GM18502 (cell line): Measurements from ENCODE around the gene SPTBN1.

ENCODE experiments used
- ATAC-seq: cut with Tn5 transposase; IDR thresholded peaks from one replicate; pipeline ENCODE4 v1.9.1; 2021; ENCODE audit warnings: mild to moderate bottlenecking; ENCODE audit not compliant: unreplicated experiment, poor library complexity

SPTBN1 gene

DNA sequence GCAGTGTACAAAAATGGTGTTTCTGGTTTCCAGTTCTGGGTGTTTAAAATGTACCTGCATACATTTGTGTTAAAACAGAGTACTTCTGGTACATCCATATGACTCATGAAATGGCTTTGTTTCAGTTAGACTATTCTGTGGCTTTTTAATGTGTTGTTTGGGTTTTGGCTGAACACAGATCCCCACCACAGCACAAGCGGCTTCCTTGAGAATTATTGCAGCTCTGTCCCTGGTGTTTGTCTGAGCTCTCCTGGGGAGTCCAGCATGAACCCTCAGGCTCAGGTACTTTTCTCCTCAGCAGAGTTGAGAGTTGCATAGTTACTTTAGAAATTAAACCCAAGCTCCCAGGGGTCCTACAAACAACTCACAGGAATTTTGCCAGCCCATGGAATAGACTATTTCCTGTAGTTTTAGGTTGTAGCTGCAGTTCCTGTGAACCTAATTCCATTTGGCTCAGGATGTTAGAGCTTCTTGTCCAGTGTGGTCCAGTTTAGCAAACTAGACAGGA, 202.5 kb downstream of the SPTBN1 start:
- no peak for ATAC-seq

DNA sequence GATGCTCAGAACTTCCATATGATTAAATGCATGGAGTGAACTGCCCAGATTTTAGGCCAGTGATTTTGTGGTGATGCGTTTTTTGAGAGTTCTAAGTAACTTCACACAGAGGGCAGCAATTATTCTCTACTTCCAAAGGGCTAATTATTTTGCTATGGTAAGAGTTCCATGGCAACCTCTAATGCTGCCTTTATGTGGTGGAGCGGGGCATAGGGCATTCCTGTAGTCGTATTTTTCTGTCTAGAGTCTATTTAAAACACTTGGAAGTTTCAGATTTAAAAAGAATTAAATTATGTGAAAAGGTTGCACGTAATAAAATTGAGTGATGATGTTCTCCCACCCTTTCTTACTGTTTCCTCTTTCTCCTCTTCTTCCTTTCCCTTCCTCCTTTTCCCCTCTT, 203.4 kb downstream of the SPTBN1 start:
- ATAC-seq, result no peak

DNA sequence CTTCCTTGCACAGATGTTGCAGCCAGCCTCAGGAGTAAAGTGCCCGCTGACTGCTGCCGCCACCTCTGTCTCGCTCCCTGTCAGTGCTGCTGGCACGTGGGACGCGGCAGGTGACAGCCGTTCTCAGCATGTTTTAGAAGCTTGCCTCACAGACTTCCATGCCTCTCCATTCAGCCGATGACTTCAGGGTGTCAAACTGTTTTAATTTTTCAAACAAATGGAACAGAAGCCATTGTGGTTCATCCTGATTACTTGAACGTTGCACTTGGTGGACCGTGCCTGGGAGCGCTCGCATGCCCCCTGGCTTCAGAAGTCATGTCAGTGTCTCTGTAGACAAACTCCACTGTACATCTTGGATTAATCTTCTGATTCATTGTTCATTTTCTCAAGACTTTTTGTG, 204.6 kb downstream of the SPTBN1 start:
- ATAC-seq, result no peak

DNA sequence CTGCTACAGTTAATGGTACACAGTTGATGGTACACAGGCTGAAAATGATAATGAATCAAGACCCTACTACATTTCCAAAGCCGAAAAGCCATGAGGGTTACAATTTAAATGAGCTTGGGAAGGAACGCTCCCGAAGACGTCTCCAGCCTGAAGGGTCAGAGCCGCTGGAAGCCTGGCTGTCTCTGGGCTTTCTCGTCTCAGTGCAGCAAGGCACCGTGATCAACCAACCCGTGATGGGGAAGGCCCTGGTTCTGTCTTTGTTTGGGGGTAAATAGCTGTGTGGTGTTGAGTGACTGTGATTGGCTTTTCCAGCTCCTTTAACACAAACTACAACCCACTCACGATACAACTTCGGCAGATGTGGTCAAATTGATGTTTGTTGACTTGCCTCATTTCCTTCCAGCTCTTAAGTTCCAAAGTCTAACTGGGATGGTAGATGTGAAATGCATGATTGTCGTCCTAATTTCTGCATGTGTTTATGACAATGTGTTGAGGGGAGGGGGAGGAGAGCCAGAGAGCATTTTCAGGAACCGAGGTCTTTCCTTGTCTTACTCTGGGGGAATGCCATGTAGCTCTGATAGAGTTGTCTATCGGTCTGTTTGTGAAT, 207.4 kb downstream of the SPTBN1 start:
- no peak for ATAC-seq

DNA sequence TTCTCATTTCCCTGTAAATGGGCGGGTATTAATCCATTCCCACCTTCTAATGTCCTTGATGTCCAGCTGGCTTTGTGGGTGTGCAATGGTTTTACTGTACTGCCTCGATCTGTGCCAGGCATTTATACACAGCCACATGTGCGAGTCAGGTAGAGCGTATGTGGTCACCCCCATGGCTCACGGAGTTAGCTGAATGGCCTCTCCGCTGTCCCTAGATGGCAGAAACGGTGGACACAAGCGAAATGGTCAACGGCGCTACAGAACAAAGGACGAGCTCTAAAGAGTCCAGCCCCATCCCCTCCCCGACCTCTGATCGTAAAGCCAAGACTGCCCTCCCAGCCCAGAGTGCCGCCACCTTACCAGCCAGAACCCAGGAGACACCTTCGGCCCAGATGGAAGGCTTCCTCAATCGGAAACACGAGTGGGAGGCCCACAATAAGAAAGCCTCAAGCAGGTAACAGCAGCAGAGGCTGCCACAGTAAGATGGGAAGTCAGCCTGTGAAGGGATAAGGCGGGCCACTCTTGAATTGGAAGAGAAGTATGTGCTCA, 208.2 kb downstream of the SPTBN1 start:
- no peak for ATAC-seq

DNA sequence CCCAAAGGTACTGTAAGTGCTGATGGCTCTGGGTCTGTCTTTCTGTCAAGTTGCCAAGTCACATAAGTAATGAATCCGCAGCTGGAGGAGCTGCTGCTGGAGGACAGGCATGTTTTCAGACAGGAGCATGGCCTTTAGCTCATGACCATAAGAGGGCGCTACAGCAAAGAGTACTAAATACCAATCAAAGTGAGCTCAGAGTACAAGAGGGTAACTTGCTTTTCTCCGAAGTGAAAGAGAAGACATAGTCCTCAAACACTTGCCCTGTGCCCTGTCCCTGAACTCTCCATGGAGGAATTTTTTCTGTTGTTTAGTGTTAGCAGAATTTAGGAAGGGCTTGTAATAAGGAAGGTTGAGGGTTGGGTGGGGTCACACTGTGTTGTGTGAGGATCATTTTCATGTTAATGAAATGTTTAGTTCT, 209.3 kb downstream of the SPTBN1 start:
- no peak for ATAC-seq

DNA sequence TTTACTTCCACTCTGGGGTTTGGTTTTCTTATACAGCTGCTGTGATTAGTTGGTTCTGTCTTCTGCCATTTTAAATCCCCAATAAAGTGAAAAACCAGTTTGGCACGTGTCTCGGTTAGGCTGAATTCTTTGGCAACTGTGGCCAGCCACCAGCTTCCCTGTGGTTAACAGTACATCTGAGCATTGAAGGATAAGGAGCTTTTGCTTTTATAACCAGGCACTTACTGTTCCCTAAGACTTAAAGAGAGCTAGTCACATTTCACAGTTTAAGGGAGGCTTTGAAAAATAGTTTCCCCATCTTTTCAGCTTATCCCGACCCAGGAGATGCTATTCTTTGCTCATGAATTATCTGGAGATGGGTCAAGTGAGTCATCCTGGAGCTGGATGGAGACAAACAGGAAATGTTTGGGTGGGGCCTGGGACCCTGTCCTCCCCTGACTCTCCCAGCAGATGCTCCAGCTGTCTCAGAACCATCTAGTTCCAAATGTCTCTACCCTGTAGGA, 210.1 kb downstream of the SPTBN1 start:
- ATAC-seq, result no peak

DNA sequence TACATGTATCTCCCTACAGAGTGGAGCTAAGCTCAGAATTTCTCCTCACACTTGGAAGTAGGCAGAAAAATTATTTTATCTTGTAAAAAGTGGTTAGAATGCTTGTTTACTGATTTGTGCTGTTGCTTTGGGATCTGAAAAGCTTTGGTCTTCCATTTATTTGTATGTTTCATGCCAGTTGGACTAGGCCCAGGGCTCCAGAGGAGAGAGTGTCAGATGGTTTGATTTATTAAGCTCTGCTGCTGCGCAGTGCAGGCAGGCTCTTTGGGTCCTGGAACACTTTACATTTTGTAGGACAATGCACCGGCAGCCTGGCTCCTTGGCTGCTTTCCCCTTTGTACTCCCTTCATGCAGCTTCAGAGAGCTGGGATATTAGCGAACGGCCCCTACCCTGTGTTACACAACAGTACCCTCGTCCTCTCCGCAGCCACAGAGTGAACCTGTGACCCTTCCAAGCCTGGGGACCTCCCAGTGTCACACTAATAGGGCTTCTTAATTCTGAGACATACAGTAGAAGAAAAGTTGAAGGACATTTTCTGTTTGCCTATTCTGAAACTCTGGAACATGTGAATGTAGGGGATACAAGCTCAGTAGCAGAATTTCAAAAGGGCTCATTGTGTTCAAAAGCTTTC, 210.6 kb downstream of the SPTBN1 start:
- no peak for ATAC-seq

DNA sequence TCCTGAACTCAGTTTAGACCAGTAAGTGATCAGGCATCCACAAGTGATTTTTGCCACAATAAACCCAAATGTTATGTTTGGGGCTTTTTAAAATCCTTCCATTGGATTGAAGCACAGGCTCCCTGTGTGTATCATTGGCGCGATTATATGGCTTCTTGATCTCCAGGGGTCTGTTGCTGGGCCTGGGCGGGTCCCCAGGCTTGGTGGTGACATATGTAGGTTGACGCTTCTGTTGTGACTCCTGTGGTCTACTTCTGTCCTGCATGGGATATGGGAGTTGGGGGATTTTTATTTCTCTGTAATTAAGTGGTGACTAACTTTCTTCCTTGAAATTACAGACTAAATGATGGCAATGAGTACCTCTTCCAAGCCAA, 211.1 kb downstream of the SPTBN1 start:
- ATAC-seq, result no peak

DNA sequence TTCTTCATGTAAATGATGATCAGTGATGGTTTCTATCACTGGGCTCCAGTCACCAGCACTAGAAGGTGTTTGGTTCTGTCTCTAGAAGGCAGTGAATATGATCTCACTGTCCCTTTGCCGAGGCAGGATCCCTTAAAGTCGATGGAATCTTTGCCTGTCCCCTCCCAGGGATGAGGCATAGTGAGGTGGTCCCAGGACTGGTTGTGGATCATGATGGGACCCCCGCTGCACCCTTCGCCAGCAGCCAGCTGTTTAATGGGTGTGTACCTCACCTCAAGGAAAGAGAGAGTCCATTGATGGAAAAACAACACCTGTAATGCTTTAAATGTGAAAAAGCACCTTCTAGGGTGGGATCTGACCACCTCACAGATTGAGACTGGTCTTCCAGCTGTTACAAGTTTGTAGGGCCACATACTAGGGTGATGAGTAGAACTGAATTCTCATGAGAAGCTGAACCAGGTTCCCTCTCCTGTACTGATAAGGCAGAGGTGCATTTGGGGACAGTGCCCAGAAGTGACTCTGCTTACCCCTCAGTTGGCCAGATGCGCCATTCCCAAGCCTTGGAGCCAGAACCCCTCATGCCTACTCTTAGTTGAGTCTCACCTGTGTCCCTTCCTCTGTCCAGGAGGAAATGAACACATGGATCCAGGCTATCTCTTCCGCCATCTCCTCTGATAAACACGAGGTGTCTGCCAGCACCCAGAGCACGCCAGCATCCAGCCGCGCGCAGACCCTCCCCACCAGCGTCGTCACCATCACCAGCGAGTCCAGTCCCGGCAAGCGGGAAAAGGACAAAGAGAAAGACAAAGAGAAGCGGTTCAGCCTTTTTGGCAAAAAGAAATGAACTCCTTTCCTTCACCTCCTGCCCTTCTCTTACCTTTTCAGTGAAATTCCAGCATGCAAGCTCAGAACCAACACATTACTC, 211.9 kb downstream of the SPTBN1 start:
- ATAC-seq, result no peak

DNA sequence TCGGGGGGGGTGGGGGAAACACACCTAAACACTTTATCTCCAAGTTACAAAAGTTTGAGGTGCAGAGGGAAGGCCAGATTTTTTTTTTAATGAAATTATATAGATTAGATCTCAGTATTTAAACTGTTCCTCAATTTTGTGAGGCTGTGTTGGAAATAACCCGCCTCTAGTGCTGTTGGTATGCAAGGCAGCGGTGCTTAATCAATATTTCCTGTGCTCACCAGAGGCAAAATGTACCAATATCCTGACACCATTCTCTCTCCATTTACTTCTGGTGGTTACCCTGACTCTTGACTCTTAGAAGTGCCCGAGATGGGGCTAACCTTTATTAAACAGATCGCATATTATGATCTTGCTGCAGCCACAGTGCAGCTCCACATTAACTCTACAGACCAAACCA, 212.6 kb downstream of the SPTBN1 start:
- ATAC-seq, result no peak

DNA sequence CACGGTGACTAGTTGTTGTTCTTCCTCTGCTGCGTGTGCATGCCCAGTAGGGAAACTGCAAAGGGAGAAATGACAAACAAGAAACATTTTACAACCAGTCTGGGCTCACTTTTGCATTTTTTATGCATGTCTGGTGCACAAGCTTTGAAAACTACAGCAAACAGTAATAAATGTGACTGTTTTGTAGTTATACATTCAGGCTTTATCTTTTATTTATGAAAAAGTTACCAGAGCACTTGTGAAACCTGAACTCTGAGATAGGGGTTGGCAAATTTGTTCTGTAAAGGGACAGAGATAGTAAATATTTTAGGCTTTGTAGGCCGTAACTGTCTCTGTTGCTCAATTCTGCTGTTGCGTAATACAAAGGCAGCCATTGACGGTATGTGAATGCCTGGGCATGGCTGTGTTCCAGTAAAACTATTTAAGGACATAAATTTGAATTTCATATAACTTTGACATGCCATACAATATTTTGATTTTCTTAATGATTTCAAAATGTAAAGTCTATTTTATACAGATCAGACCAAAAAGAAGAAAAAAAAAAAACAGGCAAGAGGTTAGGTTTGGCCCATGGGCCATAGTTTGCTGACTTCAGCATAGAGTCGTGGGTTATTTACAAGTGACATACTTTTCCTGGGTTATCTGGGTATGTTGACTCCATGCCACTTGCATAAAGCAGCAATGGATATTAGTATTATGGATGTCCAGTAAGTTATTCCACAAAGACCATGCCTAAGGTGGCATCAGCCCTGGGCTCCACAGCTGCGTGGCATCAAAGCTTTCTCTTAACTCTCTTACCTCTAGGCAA, 213.8 kb downstream of the SPTBN1 start:
- no peak for ATAC-seq

DNA sequence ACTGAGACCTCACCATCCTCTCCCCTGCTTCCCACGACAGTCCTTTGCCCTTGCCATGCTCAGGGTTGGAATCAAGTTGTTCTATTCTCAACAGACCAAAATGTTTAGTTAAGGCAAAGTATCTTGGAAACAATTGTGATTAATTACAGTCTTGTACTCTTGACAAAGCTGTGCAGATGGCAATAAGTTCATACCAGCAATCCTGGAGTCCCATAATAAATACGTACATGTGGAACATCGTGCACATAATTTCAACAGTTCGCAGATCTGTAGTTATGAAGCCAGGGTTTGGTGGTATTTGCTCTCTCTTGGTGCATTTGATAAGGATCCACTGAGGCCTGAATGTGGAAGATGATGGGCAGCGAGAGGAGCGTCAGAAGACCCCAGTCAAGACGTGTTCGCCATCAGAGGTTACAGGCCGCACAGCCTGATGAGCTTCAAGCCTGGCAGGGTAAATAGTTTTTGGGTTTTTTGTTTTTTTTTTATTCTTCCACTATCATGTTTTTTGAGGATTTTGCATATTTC, 214.4 kb downstream of the SPTBN1 start:
- no peak for ATAC-seq

DNA sequence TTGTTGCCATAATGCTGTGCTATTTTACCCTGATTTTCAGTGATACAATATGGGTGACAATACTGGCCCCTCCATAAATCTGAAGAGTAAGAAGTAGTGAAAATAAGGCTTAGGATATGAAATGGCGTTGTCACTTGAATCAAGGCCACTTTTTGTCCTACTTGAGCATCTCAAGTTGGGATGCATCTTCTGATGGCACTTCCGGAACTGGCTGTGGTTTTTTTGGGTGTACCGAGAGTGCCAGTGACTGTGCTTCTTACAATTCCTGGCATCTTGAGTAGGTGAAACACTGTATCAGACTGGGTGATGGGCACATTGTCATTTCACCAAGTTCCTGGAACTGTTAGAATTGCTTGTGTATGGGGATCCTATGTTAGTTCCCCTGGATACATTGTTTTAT, 214.9 kb downstream of the SPTBN1 start:
- ATAC-seq, result no peak

DNA sequence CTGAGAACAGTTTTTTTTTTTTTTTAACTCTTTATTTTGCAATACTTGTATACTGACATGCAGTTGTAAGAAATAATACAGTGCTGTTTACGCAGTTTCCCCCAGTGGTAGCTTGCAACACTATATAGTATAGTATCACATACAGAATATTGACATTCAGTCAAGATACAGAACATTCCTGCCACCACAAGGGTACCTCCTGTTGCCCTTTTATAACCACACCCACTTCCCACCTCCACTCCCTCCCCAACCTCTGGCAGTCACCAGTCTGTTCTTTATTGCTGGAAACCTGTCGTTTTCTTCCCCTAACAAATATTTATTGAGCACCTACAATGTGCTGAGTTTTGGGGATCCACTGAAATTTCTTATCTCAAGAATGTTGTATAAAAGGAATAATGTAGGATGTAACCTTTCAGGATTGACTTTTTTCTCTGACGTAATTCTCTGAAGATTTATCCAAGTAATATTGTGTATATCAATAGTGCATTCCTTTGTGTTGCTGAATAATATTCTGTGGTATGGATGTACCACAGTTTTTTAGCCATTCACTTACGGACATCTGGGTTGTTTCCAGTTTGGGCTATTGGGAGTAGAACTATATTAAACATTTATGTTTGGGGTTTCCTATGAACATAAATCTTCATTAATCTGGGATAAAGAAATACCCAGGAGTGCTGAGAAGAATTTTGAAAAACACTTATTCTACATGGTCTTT, 215.9 kb downstream of the SPTBN1 start:
- ATAC-seq, result no peak

DNA sequence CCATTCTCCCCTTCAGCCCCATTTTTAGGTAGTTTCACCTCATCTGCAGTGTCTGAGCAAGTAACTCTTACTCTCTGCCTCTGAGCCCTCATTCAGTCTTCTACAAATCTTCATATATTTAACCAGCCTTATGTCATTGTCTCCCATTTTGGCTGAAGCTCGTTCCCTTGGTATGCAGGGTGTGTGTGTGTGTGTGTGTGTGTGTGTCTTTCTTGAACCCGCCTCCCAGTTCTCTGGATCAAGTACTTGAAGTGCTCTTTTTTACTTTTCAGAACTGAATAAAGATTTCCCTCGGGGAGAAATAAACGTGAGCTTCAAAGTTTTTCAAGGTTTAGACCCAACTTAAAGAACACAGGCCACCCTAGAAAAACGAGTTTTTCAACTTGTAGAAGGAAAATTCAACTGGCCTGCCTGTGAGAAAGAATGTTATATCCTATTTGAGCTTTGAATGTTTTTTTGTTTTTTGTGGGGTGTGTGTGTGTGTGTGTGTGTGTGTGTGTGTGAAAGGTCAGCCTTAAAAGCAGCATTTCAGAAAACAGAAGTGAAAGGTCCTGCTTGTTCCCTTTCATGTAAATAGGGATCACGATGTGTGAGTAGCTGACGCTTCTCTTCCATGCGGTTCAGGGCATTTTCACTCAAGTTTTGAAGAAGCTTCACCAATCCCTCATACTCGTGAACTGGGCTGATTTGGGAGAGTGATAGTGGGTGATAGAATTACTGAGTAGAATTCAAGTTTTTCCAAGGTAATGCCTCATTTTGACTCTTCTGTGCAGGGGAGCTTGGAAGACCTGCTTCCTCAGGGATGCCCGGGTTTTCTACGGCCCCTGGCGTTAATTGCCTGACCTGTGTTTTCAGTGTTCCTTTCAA, 216.7 kb downstream of the SPTBN1 start:
- peak; percentile 72 for ATAC-seq

DNA sequence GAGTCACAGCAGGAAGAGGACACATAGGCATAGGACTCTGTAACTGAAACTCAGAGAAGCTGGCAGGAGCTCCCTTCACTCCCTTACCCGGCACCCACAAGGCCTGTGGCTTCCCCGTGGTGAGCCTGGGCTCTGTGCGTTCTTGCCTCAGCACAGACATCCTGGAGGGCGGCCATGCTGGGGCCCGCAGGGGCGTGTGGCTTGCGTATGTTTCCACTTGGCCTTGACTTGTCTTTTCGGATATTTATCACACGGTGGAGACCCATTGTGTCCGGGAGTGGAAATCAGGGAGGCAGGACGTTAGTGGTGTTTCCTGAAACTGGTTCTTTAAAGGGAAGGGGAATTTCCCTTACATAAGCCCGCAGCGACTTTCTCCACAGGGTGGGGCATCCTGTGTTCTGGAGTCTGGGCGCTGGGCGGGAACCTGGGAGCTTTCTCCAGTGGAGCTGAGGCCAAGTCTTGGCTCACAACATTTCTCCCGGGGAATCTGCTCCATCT, 217.4 kb downstream of the SPTBN1 start:
- ATAC-seq, result peak; percentile 63

DNA sequence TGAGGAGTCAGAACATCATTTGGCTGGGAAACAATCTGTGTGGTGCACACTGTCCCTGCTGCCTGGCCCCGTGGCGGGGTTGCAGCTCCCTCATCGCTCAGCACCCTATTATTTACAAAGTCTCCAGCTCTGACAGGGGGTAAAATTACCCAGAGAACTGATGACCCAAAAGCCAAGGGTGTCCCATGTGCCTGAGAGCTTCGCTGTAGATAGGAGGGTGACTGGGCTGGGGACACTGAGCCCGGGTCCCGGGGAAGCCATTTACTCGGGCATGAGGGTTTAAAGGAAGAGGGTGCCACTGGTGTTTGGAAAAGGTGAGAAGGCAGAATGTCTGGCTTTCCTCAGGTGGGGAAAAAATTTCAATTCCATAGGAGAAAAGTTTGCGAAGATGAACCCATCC, 219.2 kb downstream of the SPTBN1 start:
- ATAC-seq, result no peak
